Mesenchymal stem cell (in vitro differentiated cells and primary cell): ENCODE measurements around the gene PLEK.

Experiments used
- DNase-seq: peaks from one replicate; pipeline ENCODE4 v3.0.0-alpha.2; 2013
- H2AFZ ChIP-seq: one replicate; pipeline ENCODE4 v1.6.1; 2013; ENCODE audit warnings: low read depth, mild to moderate bottlenecking, control low read depth, inconsistent platforms, low read length, moderate library complexity
- H2AK5ac ChIP-seq: 2 replicates; pipeline ENCODE4 v1.6.1; 2013; ENCODE audit warnings: low read length, moderate library complexity, mild to moderate bottlenecking, inconsistent platforms; ENCODE audit not compliant: severe bottlenecking
- H2BK120ac ChIP-seq: one replicate; pipeline ENCODE4 v1.6.1; 2013; ENCODE audit warnings: low read depth, mild to moderate bottlenecking, inconsistent platforms, low read length, moderate library complexity
- H2BK12ac ChIP-seq, 2 experiments: one replicate each; pipeline ENCODE4 v1.6.1; 2013; ENCODE audit warnings: inconsistent platforms in 2 of 2, low read length in 2 of 2, mild to moderate bottlenecking in 2 of 2, moderate library complexity in 2 of 2, control low read depth in 1 of 2
- H2BK15ac ChIP-seq: one replicate; pipeline ENCODE4 v1.6.1; 2013; ENCODE audit warnings: mild to moderate bottlenecking, low read depth, inconsistent platforms; ENCODE audit not compliant: poor library complexity, severe bottlenecking
- H2BK5ac ChIP-seq: 2 replicates; pipeline ENCODE4 v1.6.1; 2013; ENCODE audit warnings: low read depth, mild to moderate bottlenecking, low read length, control low read depth, inconsistent platforms; ENCODE audit not compliant: poor library complexity, severe bottlenecking
- H3K14ac ChIP-seq, 2 experiments: one replicate each; pipeline ENCODE4 v1.6.1; 2013; ENCODE audit warnings: inconsistent platforms in 2 of 2, low read length in 2 of 2, control low read depth in 1 of 2, mild to moderate bottlenecking in 1 of 2, moderate library complexity in 1 of 2
- H3K18ac ChIP-seq, 2 experiments: one replicate each; pipeline ENCODE4 v1.6.1; 2013; ENCODE audit warnings: inconsistent platforms in 2 of 2, low read length in 2 of 2, control low read depth in 1 of 2, low read depth in 1 of 2, mild to moderate bottlenecking in 1 of 2
- H3K23ac ChIP-seq, 2 experiments: one replicate each; pipeline ENCODE4 v1.6.1; 2013; ENCODE audit warnings: inconsistent platforms in 2 of 2, low read length in 2 of 2, mild to moderate bottlenecking in 2 of 2, moderate library complexity in 2 of 2, control low read depth in 1 of 2
- H3K27ac ChIP-seq: 2 replicates; pipeline ENCODE4 v1.5.1; 2013; ENCODE audit warnings: mild to moderate bottlenecking, moderate library complexity, low read length, control low read depth, inconsistent platforms; ENCODE audit not compliant: poor library complexity, severe bottlenecking
- H3K27me3 ChIP-seq, 2 experiments: 2 replicates each; pipeline versions ENCODE4 v1.6.1 to v1.7.0; 2013; ENCODE audit warnings: low read length in 2 of 2, mild to moderate bottlenecking in 2 of 2, moderate library complexity in 2 of 2, control low read depth in 1 of 2, inconsistent platforms in 1 of 2; ENCODE audit not compliant: control insufficient read depth in 1 of 2, insufficient read depth in 1 of 2
- H3K36me3 ChIP-seq, 2 experiments: 2 replicates each; pipeline versions ENCODE4 v1.6.1 to v1.7.0; 2013; ENCODE audit warnings: low read length in 2 of 2, control low read depth in 1 of 2, inconsistent platforms in 1 of 2, low read depth in 1 of 2, mild to moderate bottlenecking in 1 of 2; ENCODE audit not compliant: insufficient read depth in 2 of 2, control insufficient read depth in 1 of 2
- H3K4ac ChIP-seq, 2 experiments: one replicate each; pipeline ENCODE4 v1.6.1; 2013; ENCODE audit warnings: inconsistent platforms in 2 of 2, low read length in 2 of 2, mild to moderate bottlenecking in 2 of 2, moderate library complexity in 2 of 2, control low read depth in 1 of 2, low read depth in 1 of 2
- H3K4me1 ChIP-seq: 2 replicates; pipeline ENCODE4 v1.6.1; 2013; ENCODE audit warnings: low read depth, low read length, control low read depth; ENCODE audit not compliant: control insufficient read depth, insufficient read depth
- H3K4me2 ChIP-seq: 2 replicates; pipeline ENCODE4 v1.6.1; 2013; ENCODE audit warnings: low read length, mild to moderate bottlenecking, inconsistent platforms; ENCODE audit not compliant: poor library complexity, severe bottlenecking
- H3K4me3 ChIP-seq, 2 experiments: 2 replicates each; pipeline versions ENCODE4 v1.5.1 to v1.7.0; 2013; ENCODE audit warnings: low read length in 2 of 2, mild to moderate bottlenecking in 2 of 2, control low read depth in 1 of 2, low read depth in 1 of 2; ENCODE audit not compliant: insufficient read depth in 1 of 2
- H3K79me1 ChIP-seq: replicated peaks from 2 replicates; pipeline ENCODE4 v1.6.1; 2013; ENCODE audit warnings: mild to moderate bottlenecking, control low read depth, low read length, inconsistent platforms; ENCODE audit not compliant: poor library complexity, severe bottlenecking
- H3K9ac ChIP-seq: 2 replicates; pipeline ENCODE4 v1.7.0; 2013; ENCODE audit warnings: mild to moderate bottlenecking, low read length, moderate library complexity
- H3K9me3 ChIP-seq: 2 replicates; pipeline ENCODE4 v1.7.0; 2013; ENCODE audit warnings: mild to moderate bottlenecking, low read length; ENCODE audit not compliant: control insufficient read depth
- H4K8ac ChIP-seq: one replicate; pipeline ENCODE4 v1.6.1; 2013; ENCODE audit warnings: inconsistent platforms, mild to moderate bottlenecking, low read length, moderate library complexity
- H4K91ac ChIP-seq: one replicate; pipeline ENCODE4 v1.6.1; 2013; ENCODE audit warnings: mild to moderate bottlenecking, low read length, inconsistent platforms
- WGBS: methylation state at CpG from one replicate; pipeline ENCODE4 v1.1.7; 2013; ENCODE audit warnings: mixed read lengths; 5-methylcytosine and 5-hydroxymethylcytosine counted together

PLEK gene

DNA sequence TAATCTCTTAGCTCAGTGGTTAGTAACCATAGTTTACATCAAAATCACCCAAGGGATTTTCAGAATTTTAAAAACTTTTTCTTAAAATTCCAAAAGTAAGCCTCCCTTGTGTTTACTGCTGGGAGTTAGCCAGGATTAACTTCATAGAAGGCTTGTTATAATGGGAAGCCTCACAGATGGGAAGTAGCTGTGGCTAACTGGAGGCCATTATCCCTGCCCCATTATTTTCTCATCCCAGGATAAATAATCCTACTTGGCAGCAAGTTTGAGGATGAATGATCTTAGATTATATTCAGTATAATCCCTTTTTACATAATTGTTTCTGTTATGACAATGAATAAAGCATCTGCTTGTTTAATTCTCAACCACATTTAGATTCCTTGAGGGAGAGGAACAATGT, 25.5 kb downstream of the PLEK start:
- Histone ChIP-seq H2BK120ac (no peak overlapping the region), H3K4me1 (no peaks in the 10 kb centered on the region), H4K8ac (no peak overlapping the region), H2BK15ac (no peak overlapping the region), H3K14ac (no peak overlapping the region), H3K4me2 (no peak overlapping the region), H2AFZ (no peak overlapping the region), H3K23ac (no peak overlapping the region), H3K79me1 (no peaks in the 10 kb centered on the region), H3K9ac (no peak overlapping the region), H4K91ac (no peak overlapping the region), H3K18ac (no peak overlapping the region), H3K4me3 (no peak overlapping the region), H2AK5ac (no peak overlapping the region), H3K36me3 (no peaks in the 10 kb centered on the region), H2BK12ac (no peak overlapping the region), H3K4ac (no peak overlapping the region), H3K27me3 (peaks cover 16 to 32% of the 10 kb centered on the region in 2 experiments), H2BK5ac (no peak overlapping the region), H3K27ac (no peak overlapping the region), H3K9me3 (no peaks in the 10 kb centered on the region)
- no peak for DNase-seq

DNA sequence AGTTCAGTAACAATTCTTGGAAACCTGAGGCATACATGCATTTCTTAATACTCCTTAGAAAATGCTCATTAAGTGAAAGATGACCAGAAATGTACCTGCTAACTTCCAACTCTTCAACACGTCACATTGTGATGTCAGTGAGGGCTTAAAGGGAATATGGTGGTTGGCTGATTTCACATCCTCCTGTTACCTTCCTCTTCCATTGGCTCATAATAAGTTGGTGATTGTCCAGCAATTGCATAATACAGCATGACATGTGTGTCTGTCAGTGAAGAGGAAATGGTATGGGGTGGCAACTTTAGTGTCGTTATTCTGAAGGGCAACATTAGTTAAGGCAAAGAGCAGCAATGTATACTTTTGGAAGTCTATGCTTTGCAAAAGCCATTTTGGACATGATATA, 26.0 kb downstream of the PLEK start:
- no peak overlapping the region for H3K27ac ChIP-seq
- no peak overlapping the region for H2AFZ ChIP-seq
- no peak overlapping the region for H3K23ac ChIP-seq
- H3K4me1 ChIP-seq: no peaks in the 10 kb centered on the region
- H3K14ac ChIP-seq: no peak overlapping the region
- H3K79me1 ChIP-seq: no peaks in the 10 kb centered on the region
- H3K4me2 ChIP-seq: no peak overlapping the region
- no peak overlapping the region for H4K91ac ChIP-seq
- H3K27me3 ChIP-seq: peaks cover 16 to 32% of the 10 kb centered on the region in 2 experiments
- no peak overlapping the region for H2BK12ac ChIP-seq
- no peak overlapping the region for H2BK120ac ChIP-seq
- DNase-seq: no peak
- no peak overlapping the region for H2BK15ac ChIP-seq
- no peak overlapping the region for H3K4ac ChIP-seq
- H2AK5ac ChIP-seq: no peak overlapping the region
- H3K18ac ChIP-seq: no peak overlapping the region
- no peak overlapping the region for H2BK5ac ChIP-seq
- H4K8ac ChIP-seq: no peak overlapping the region
- 94% methylated on average over 2 of the region's 2 CpGs for WGBS
- H3K9me3 ChIP-seq: no peaks in the 10 kb centered on the region
- no peak overlapping the region for H3K4me3 ChIP-seq
- H3K36me3 ChIP-seq: no peaks in the 10 kb centered on the region
- H3K9ac ChIP-seq: no peak overlapping the region

DNA sequence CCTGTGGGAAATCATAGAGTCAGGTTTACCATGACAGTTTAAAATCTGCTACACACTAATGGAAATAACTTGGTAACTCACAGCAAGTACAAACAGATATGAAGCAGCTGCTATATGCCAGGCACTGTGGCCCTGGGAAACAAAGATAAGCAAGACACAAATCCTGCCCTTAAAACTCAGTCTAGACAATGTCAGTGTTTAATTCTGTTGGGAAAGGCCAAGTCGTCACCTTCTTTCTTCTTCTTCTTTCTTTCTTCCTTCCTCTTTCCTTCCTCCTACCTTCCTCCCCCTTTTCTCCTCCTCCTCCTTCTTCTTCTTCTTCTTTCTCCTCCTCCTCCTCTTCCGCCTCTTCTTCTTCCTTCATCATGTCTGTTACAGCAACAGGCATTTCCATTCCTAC, 26.8 kb downstream of the PLEK start:
- Histone ChIP-seq H3K79me1 (no peaks in the 10 kb centered on the region), H2BK12ac (no peak overlapping the region), H3K18ac (no peak overlapping the region), H3K4me1 (no peaks in the 10 kb centered on the region), H4K8ac (no peak overlapping the region), H3K4me3 (no peak overlapping the region), H3K9ac (no peak overlapping the region), H2AFZ (no peak overlapping the region), H3K4ac (no peak overlapping the region), H3K23ac (no peak overlapping the region), H2BK15ac (no peak overlapping the region), H3K27me3 (peaks cover 16 to 32% of the 10 kb centered on the region in 2 experiments), H3K4me2 (no peak overlapping the region), H3K9me3 (no peaks in the 10 kb centered on the region), H2BK5ac (no peak overlapping the region), H2BK120ac (no peak overlapping the region), H3K14ac (no peak overlapping the region), H3K27ac (no peak overlapping the region), H3K36me3 (no peaks in the 10 kb centered on the region), H4K91ac (no peak overlapping the region), H2AK5ac (no peak overlapping the region)
- 88% methylated on average over 2 of the region's 2 CpGs for WGBS
- DNase-seq: no peak

DNA sequence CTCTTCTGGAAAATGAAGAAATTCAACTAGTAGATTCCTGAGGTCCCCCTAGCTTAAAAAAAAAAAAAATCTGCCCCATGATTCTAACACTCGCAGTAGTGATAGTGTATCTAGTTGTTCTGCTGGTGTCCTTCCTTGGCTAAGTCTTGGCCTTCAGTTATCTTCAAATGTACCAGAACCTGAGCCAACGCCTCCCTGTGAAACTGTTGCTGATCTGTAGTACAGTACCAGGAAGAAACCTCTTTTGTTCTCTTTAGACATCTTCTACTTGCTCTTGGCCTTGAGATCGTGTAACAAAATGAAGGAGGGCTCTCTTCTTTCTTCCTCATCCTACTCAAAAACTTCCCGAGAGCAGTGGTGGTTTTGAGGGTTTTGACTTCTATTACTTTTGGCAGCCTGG, 31.0 kb downstream of the PLEK start:
- no peak overlapping the region for H3K4me2 ChIP-seq
- H3K9ac ChIP-seq: no peak overlapping the region
- no peak overlapping the region for H2BK5ac ChIP-seq
- no peaks in the 10 kb centered on the region for H3K9me3 ChIP-seq
- peaks cover 0 to 15% of the 10 kb centered on the region in 2 experiments for H3K27me3 ChIP-seq
- no peak overlapping the region for H3K27ac ChIP-seq
- H2BK120ac ChIP-seq: no peak overlapping the region
- no peak overlapping the region for H3K4ac ChIP-seq
- H2AFZ ChIP-seq: no peak overlapping the region
- H3K4me1 ChIP-seq: no peaks in the 10 kb centered on the region
- H2AK5ac ChIP-seq: no peak overlapping the region
- no peak overlapping the region for H4K91ac ChIP-seq
- no peak overlapping the region for H4K8ac ChIP-seq
- H3K14ac ChIP-seq: no peak overlapping the region
- no peak overlapping the region for H3K4me3 ChIP-seq
- no peaks in the 10 kb centered on the region for H3K36me3 ChIP-seq
- H2BK15ac ChIP-seq: no peak overlapping the region
- no peak overlapping the region for H3K23ac ChIP-seq
- no peak for DNase-seq
- no peak overlapping the region for H2BK12ac ChIP-seq
- WGBS: 100% methylated on average over 2 of the region's 4 CpGs
- H3K79me1 ChIP-seq: no peaks in the 10 kb centered on the region
- no peak overlapping the region for H3K18ac ChIP-seq
